Brain pericyte (primary cell): ENCODE data around the gene HDX.
"Not testable (repeated sequence)": the region's sequence is repeated elsewhere in the genome, so short reads cannot be mapped to it uniquely, and the experiment has no call there.

Experiments
- DNase-seq: peaks from one replicate; pipeline ENCODE4 v3.0.0-alpha.2; 2012; ENCODE audit warnings: low read depth, low spot score

The HDX gene

GRCh38 chrX:84501798-84502628 lies at the start of gene HDX:
Gene HDX (minus strand): TSS chrX:84502453. CDS start chrX:84475397, 27,056 bp downstream.
- peak; percentile 62 for DNase-seq

- not testable (repeated sequence) for DNase-seq
Measured at GRCh38 chrX:84541315-84541714, 39.1 kb upstream of the HDX start.

GRCh38 chrX:84537627-84538026 lies 35.4 kb upstream of the HDX start:
- DNase-seq = not testable (repeated sequence)

- no peak for DNase-seq
Measured at GRCh38 chrX:84488426-84488825, 13.8 kb downstream of the HDX start.

GRCh38 chrX:84487365-84488353 lies 14.6 kb downstream of the HDX start:
- no peak for DNase-seq

GRCh38 chrX:84479086-84479485 lies 23.2 kb downstream of the HDX start:
- no peak for DNase-seq

GRCh38 chrX:84477114-84477513 lies 25.1 kb downstream of the HDX start:
- DNase-seq = no peak

- no peak for DNase-seq
Measured at GRCh38 chrX:84475596-84475995, 26.7 kb downstream of the HDX start.

- no peak for DNase-seq
Measured at GRCh38 chrX:84475101-84475500, 27.2 kb downstream of the HDX start.

GRCh38 chrX:84469226-84469625 lies 33.0 kb downstream of the HDX start:
- DNase-seq = peak; percentile 1

- no peak for DNase-seq
Measured at GRCh38 chrX:84467898-84468297, 34.4 kb downstream of the HDX start.

- no peak for DNase-seq
Measured at GRCh38 chrX:84453351-84454246, 48.7 kb downstream of the HDX start.

GRCh38 chrX:84441143-84441542 lies 61.1 kb downstream of the HDX start:
- no peak for DNase-seq

- no peak for DNase-seq
Measured at GRCh38 chrX:84415140-84415539, 87.1 kb downstream of the HDX start.

- DNase-seq = no peak
Measured at GRCh38 chrX:84363663-84364062, 138.6 kb downstream of the HDX start.

GRCh38 chrX:84363051-84363450 lies 139.2 kb downstream of the HDX start:
- DNase-seq = no peak

- no peak for DNase-seq
Measured at GRCh38 chrX:84362184-84362838, 139.9 kb downstream of the HDX start.

GRCh38 chrX:84358271-84358670 lies 144.0 kb downstream of the HDX start:
- DNase-seq = no peak

GRCh38 chrX:84357296-84357695 lies 145.0 kb downstream of the HDX start:
- no peak for DNase-seq

GRCh38 chrX:84340968-84341367 lies 161.3 kb downstream of the HDX start:
- DNase-seq = no peak
